HS-5 (cell line): ENCODE data around the gene SDCBP2.
A peak's percentile ranks its signal among the peaks of the same experiment; 100 is the strongest.

ENCODE experiments used
- DNase-seq: peaks from one replicate; pipeline ENCODE4 v3.0.0-alpha.2; 2012; ENCODE audit warnings: low read depth

Gene SDCBP2

GRCh38 chr20:1273366-1273765 is 55.6 kb downstream of the SDCBP2 start:
- DNase-seq = no peak

DNA sequence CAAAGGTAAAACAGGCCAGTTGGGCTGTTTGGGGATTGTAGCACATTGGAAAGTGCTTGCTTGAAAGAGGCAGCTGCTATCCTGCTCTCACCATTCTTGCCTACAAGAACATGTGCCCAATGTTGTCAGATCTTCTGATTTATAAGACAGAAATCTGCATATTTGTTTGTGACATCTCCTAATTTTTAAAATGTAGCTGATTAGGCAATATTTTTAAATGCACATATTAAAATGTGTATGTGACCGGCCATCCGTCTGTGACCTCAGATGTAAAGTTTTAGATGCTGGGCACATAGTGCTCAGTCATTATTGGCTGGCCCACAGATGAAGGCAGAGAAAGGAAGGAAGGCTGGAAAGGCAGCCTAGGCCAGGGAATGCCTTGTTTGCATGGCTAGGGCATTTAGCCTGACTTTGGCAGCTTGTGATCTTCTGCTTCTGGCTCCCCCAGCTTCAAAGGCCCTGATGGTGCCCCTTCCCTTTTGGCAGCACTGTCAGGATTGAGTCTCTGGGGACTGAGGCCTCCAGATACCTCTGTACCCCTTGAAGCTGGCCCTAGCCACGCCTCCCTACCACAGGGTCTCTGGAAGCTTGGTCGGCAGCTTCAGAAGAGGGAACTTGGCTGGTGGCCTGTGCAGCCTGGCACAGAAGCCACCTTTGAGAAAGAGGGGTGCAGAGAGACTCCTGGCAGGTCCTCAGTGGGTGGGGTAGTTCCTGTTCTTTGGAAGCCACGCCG is 56.4 kb downstream of the SDCBP2 start:
- no peak for DNase-seq

GRCh38 chr20:1269850-1270249 is 59.1 kb downstream of the SDCBP2 start:
- DNase-seq = no peak

GRCh38 chr20:1269235-1269634 is 59.7 kb downstream of the SDCBP2 start:
- no peak for DNase-seq

DNA sequence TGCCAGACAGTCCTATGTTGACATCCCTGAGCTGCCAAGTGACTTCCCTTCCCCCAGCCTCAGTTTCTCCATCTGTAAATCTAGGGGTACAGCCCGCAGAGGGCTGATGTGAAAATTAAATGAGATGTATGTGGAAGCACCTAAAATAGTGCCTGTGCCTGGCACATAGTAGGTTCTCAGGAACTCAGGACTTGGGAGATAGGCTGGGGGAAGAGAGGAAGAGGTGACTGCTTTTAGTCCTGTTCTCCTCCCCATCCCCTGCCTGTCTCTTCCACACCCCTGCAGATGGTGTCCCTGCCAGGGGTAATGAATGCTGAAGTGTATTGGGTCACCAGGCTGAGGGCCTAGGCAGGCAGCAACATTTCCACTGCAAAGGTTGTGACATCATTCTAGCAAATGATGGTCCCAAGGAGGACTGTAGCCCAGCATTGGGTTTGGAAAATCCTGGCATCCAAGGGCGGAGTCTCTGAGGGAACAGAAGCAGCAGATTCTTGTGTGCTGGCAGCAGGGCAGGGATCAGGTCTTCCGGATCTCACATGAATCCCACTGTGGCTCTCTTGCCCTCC is 61.0 kb downstream of the SDCBP2 start:
- DNase-seq = no peak

DNA sequence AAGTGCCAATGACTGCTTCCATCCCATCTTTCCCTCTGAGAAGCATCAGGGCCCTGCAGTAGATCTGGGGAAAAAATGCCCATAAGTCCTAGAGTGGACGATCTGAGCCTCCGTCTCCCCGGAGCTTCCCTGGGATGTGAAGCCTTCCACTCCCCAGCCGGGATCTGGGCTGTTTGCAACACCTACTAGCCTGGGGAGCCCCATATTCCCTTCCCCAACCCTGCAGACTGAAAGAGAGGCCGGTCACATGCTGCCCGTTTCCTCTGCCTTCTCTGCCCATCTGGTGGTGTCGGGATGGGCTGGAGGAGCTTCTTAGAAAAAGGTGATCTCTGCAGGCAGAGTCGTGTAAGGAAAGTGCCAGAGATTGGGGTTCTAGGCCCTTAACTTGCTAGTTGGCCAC is 61.8 kb downstream of the SDCBP2 start:
- no peak for DNase-seq

GRCh38 chr20:1266167-1266973 is 62.6 kb downstream of the SDCBP2 start, which contains the start of gene SNPH:
SNPH (plus strand) TSS chr20:1266294; CDS start chr20:1296240, 29,946 bp downstream.
- peak; percentile 39 for DNase-seq

DNA sequence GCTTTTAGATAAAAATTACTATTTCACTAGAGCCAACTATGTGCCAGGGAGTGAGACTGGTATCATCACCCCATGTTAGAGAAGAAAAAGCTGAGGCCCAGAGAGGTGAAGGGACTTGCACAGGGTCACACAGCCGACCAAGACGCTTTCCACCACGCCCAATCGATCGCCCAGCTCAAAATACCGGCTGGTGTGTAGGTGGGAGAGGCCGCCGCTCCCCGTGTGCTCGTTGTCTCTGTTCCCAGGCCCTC is 63.1 kb downstream of the SDCBP2 start:
- no peak for DNase-seq

- DNase-seq = no peak
These were observed 63.6 kb downstream of the SDCBP2 start for GRCh38 chr20:1265226-1265915.

GRCh38 chr20:1264727-1265126 is 64.2 kb downstream of the SDCBP2 start:
- DNase-seq = no peak

DNA sequence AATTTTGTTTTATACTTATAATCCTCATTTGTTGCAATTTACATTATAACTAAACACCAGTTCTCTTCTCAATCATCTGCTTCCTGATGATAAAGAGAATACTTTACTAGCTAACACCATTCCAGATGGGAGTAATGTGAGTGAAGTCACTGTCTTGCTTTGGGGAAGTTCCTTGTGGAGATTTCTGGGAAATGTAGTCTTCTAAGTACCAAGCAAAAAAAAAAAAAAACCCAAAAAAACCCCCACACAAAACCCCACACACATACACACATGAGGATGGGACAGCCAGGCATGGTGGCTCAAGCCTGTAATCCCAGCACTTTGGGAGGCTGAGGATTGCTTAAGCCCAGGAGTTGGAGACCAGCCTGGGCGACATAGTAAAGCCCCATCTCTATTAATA is 65.1 kb downstream of the SDCBP2 start:
- DNase-seq = no peak
